GM18858 (cell line): ENCODE measurements around the gene IDH1.
"Not testable (repeated sequence)": the region's sequence is repeated elsewhere in the genome, so short reads cannot be mapped to it uniquely, and the experiment has no call there.

ENCODE experiments used
- ATAC-seq: cut with Tn5 transposase; IDR thresholded peaks from one replicate; pipeline ENCODE4 v1.9.1; 2021; ENCODE audit not compliant: unreplicated experiment

The IDH1 gene

GRCh38 chr2:208222351-208222750 is 32.5 kb downstream of the IDH1 start:
- ATAC-seq, result no peak

- ATAC-seq, result not testable (repeated sequence)
Measured at GRCh38 chr2:208221873-208222272, 33.0 kb downstream of the IDH1 start.

GRCh38 chr2:208210688-208211451 is 44.0 kb downstream of the IDH1 start:
- ATAC-seq, result no peak

GRCh38 chr2:208208335-208209085 is 46.4 kb downstream of the IDH1 start:
- ATAC-seq, result no peak

GRCh38 chr2:208207769-208208168 is 47.1 kb downstream of the IDH1 start:
- no peak for ATAC-seq

- ATAC-seq, result no peak
Measured at GRCh38 chr2:208204166-208204565, 50.7 kb downstream of the IDH1 start.

- ATAC-seq, result no peak
Measured at GRCh38 chr2:208195531-208195930, 59.3 kb downstream of the IDH1 start.

- ATAC-seq, result no peak
Measured at GRCh38 chr2:208192611-208193236, 62.1 kb downstream of the IDH1 start.

GRCh38 chr2:208189810-208190503 is 64.9 kb downstream of the IDH1 start, which contains the start of gene C2orf80:
Gene C2orf80 (minus strand): TSS chr2:208190030. CDS start chr2:208186986, 3,044 bp downstream.
- ATAC-seq, result no peak

- no peak for ATAC-seq
Measured at GRCh38 chr2:208189069-208189809, 65.6 kb downstream of the IDH1 start.

- no peak for ATAC-seq
Measured at GRCh38 chr2:208186893-208187292, 68.0 kb downstream of the IDH1 start.

GRCh38 chr2:208186465-208186864 is 68.4 kb downstream of the IDH1 start:
- ATAC-seq, result no peak
